Gastroesophageal sphincter (tissue), 4 donors: ENCODE measurements around the gene KRT1. TPM values are rescaled to one million over a fixed set of nuclear protein-coding genes. Genes with fewer than 3 reads are reported as not detected.

ENCODE experiments used
- ATAC-seq: fragments of 150-250 bp; one replicate; pipeline ENCODE4 v1.9.1; 2016; ENCODE audit warnings: mild to moderate bottlenecking, moderate library complexity
- H3K27ac ChIP-seq, 4 donors: fragments of 200-600 bp; sonication (generic) in 3 of 4; 1 replicate in 3 of 4; 2 replicates in 1 of 4; pipeline ENCODE4 v1.5.1; 2016 to 2019
- H3K27me3 ChIP-seq: fragments of 200-600 bp; sonication (generic); one replicate; pipeline ENCODE4 v1.5.1; 2019
- H3K36me3 ChIP-seq, 2 donors: fragments of 200-600 bp; sonication (generic); one replicate each; pipeline ENCODE4 v1.5.1; 2019; ENCODE audit warnings: control low read depth in 1 of 2
- H3K4me1 ChIP-seq, 3 donors: fragments of 200-600 bp; sonication (generic); 1 replicate in 2 of 3; 2 replicates in 1 of 3; pipeline ENCODE4 v1.5.1; 2016 to 2019; ENCODE audit warnings: control low read depth in 2 of 3
- H3K4me3 ChIP-seq, 2 donors: fragments of 200-600 bp; sonication (generic); one replicate each; pipeline ENCODE4 v1.5.1; 2019; ENCODE audit warnings: mild to moderate bottlenecking in 1 of 2, moderate library complexity in 1 of 2
- H3K9me3 ChIP-seq, 3 donors: fragments of 200-600 bp; sonication (generic); one replicate each; pipeline ENCODE4 v1.5.1; 2017 to 2019; ENCODE audit warnings: control low read depth in 2 of 3
- EP300 ChIP-seq: sonication (generic); formaldehyde crosslinking; IDR thresholded peaks from one replicate; pipeline ENCODE4 v1.6.1; 2017; ENCODE audit warnings: antibody characterized with exemption, mild to moderate bottlenecking
- POLR2A ChIP-seq, 2 donors: fragments of 450-650 bp; IDR thresholded peaks; one replicate each; pipeline ENCODE4 v1.6.1; 2017; ENCODE audit warnings: antibody characterized with exemption in 2 of 2, mild to moderate bottlenecking in 2 of 2, moderate library complexity in 1 of 2
- POLR2AphosphoS5 ChIP-seq: sonication (generic); formaldehyde crosslinking; IDR thresholded peaks from one replicate; pipeline ENCODE4 v1.6.1; 2017; ENCODE audit warnings: antibody characterized with exemption
- WGBS, 2 donors: methylation state at CpG; one replicate each; pipeline ENCODE4 v1.1.5; 2018; ENCODE audit warnings: low coverage in 1 of 2; 5-methylcytosine and 5-hydroxymethylcytosine counted together
- total RNA-seq, 4 donors: library from RNA; depleted of rRNA; stranded (reverse); fragments of >200 nt; gene quantifications; one replicate each; pipeline ENCODE4 v1.1.0, GENCODE V29; 2016
- TF ChIP-seq, protein P1 (sequence below), 4 experiments: fragments of 200-600 bp in 2 of 4; fragments of 450-650 bp in 2 of 4; sonication (generic) in 1 of 4; IDR thresholded peaks; one replicate each; pipeline ENCODE4 v1.5.1; 2017 to 2019; ENCODE audit warnings: antibody characterized with exemption in 4 of 4, mild to moderate bottlenecking in 2 of 4, moderate library complexity in 2 of 4

The KRT1 gene
- total RNA-seq, 4 donors from 2014 or later, result not detected

- ATAC-seq, result no peak
- H3K4me1 ChIP-seq, result no peaks in the 10 kb centered on the region
- TF ChIP-seq POLR2AphosphoS5 (no peak), EP300 (no peak), POLR2A (IDR thresholded peaks at IDR 0.05) (no peak)
- TF ChIP-seq, protein P1, sequence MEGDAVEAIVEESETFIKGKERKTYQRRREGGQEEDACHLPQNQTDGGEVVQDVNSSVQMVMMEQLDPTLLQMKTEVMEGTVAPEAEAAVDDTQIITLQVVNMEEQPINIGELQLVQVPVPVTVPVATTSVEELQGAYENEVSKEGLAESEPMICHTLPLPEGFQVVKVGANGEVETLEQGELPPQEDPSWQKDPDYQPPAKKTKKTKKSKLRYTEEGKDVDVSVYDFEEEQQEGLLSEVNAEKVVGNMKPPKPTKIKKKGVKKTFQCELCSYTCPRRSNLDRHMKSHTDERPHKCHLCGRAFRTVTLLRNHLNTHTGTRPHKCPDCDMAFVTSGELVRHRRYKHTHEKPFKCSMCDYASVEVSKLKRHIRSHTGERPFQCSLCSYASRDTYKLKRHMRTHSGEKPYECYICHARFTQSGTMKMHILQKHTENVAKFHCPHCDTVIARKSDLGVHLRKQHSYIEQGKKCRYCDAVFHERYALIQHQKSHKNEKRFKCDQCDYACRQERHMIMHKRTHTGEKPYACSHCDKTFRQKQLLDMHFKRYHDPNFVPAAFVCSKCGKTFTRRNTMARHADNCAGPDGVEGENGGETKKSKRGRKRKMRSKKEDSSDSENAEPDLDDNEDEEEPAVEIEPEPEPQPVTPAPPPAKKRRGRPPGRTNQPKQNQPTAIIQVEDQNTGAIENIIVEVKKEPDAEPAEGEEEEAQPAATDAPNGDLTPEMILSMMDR (IDR thresholded peaks at IDR 0.05), result no peak
- no peaks in the 10 kb centered on the region for H3K36me3 ChIP-seq
- peaks cover 41% of the 10 kb centered on the region for H3K27me3 ChIP-seq
- H3K27ac ChIP-seq, result no peak overlapping the region
- WGBS, 2 donors, result 29 to 87% methylated on average over 1 to 2 of the region's 3 CpGs
- H3K4me3 ChIP-seq, result no peak overlapping the region
- H3K9me3 ChIP-seq, result no peaks in the 10 kb centered on the region
These were observed 13.7 kb downstream of the KRT1 start for GRCh38 chr12:52666471-52666870.

DNA sequence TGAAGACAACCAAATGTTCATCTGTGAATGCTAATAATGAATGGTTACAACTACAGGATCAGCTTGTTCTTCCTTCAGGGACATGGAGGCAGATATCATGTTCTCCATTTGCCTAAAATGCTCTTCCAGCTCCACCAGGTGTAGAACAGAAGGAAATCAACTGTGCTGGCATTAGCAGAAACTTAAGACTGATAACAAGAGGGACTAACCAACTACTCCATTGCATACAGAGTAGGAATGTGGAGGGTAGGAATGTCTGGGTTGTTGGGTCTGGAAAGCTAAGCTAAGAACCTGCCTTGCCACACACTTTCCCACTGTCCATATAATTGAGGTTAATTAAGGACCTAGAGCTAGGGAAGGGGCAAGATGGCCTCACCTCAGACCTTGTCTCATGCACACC is 16.8 kb downstream of the KRT1 start:
- Histone ChIP-seq H3K27me3 (peaks cover 47% of the 10 kb centered on the region), H3K9me3 (no peaks in the 10 kb centered on the region), H3K4me1 (no peaks in the 10 kb centered on the region), H3K36me3 (no peaks in the 10 kb centered on the region), H3K4me3 (no peak overlapping the region), H3K27ac (no peak overlapping the region)
- TF ChIP-seq POLR2A (IDR thresholded peaks at IDR 0.05), result no peak
- TF ChIP-seq POLR2AphosphoS5, result no peak
- TF ChIP-seq, protein P1 (IDR thresholded peaks at IDR 0.05), result no peak
- TF ChIP-seq EP300, result no peak
- no peak for ATAC-seq

GRCh38 chr12:52662918-52663229 is 17.3 kb downstream of the KRT1 start:
- H3K9me3 ChIP-seq, result no peaks in the 10 kb centered on the region
- no peak overlapping the region for H3K4me3 ChIP-seq
- no peak overlapping the region for H3K27ac ChIP-seq
- H3K4me1 ChIP-seq, result no peaks in the 10 kb centered on the region
- ATAC-seq, result no peak
- TF ChIP-seq EP300 (no peak), POLR2AphosphoS5 (no peak), POLR2A (IDR thresholded peaks at IDR 0.05) (no peak)
- TF ChIP-seq, protein P1 (IDR thresholded peaks at IDR 0.05), result no peak
- peaks cover 47% of the 10 kb centered on the region for H3K27me3 ChIP-seq
- no peaks in the 10 kb centered on the region for H3K36me3 ChIP-seq

DNA sequence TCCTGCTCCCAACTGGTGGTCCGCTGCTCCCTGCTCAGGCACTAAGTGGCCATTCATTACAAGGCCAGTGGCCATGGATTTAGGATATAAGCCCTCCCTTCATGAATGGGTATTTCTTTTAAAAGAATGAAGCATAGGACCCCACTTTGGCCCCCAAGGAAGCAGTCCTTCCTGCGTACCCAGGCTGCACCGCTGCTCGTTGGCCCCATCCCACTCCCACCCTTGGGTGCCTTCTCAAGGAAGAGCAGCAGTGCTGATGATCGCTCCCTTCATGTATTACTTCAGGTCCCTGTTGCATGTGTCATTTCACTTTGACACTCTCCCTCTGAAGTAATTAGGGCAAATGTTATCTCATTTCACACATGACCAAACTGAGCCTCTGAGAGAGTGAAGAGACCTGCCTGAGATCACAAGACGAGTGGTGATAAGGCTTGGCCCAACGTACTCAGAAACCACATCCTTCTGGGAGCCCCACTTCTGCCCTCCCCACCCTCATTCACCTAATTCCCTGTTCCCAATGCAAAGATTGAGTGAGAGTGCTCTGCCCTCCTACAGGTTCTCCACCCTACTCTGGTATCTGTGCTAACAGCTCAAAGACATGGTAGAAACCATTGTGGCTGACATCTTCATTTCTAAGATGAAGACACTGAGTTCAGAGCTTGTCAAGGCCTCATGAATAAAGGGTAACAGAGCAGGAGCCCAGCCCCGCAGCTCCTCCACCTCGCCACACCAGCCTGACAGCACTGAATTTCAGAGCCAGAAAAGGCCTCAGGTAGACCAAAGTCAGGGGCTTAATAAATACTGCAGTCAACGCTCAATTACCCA is 17.9 kb downstream of the KRT1 start:
- Histone ChIP-seq H3K4me1 (no peaks in the 10 kb centered on the region), H3K9me3 (no peaks in the 10 kb centered on the region), H3K36me3 (no peaks in the 10 kb centered on the region), H3K27ac (no peak overlapping the region), H3K4me3 (no peak overlapping the region), H3K27me3 (peaks cover 42% of the 10 kb centered on the region)
- WGBS, 2 donors, result 66 to 87% methylated on average over 7 to 8 of the region's 10 CpGs
- TF ChIP-seq EP300, result no peak
- no peak for ATAC-seq

DNA sequence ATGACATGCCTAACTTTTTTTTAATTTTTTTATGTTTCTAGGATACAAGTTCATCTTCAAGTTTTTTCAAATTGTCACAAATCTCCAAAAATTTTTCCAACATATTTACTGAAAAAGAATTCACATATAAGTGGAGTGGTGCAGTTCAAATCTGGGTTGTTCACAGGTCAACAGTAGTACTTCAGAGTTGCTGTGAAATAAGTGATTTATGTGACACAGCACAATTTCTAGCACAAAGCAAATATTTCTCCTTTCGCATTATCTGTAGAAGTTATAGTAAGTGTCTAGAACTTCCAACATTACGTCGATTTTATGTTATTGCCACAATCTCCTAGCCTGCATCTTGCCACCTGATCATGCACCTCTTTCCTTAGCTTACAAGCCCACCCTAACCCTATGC is 18.5 kb downstream of the KRT1 start:
- WGBS, 2 donors, result 87 to 100% methylated on average over 3 of the region's 3 CpGs
- H3K4me1 ChIP-seq, result no peaks in the 10 kb centered on the region
- no peak for TF ChIP-seq POLR2A (IDR thresholded peaks at IDR 0.05)
- TF ChIP-seq, protein P1 (IDR thresholded peaks at IDR 0.05), result no peak
- no peak for TF ChIP-seq POLR2AphosphoS5
- TF ChIP-seq EP300, result no peak
- no peaks in the 10 kb centered on the region for H3K9me3 ChIP-seq
- H3K27ac ChIP-seq, result no peak overlapping the region
- no peak for ATAC-seq
- H3K4me3 ChIP-seq, result no peak overlapping the region
- no peaks in the 10 kb centered on the region for H3K36me3 ChIP-seq
- H3K27me3 ChIP-seq, result peaks cover 41% of the 10 kb centered on the region
